ENCODE data around the gene ADGRE2. TPM values are rescaled to one million over a fixed set of nuclear protein-coding genes. Genes with fewer than 3 reads are reported as not detected.

Gene ADGRE2
- total RNA-seq, 1 experiment from 2014 or later: 8.0 TPM

GRCh38 chr19:14817052-14817451 lies 38.7 kb upstream of the ADGRE2 start:
- intact Hi-C loops (cut with micrococcal nuclease): no loop called here
- DNase-seq (ENCODE audit: unreplicated experiment): no peak
- H3K27ac Mint-ChIP-seq (ENCODE audit: low read depth, unreplicated experiment): no peak overlapping the region
- ChIA-PET POLR2A (interaction anchor here (0.5 to 0.7 kb wide), 3 partner anchors 9 to 1076 kb away, joined by 3 read pairs; no protein-coding TSS in a partner anchor), CTCF (interaction anchor here (0.6 kb wide), 1 partner anchor 1229 kb away, joined by 6 read pairs; no protein-coding TSS in a partner anchor)
- no peaks in the 10 kb centered on the region for H3K9me3 Mint-ChIP-seq (ENCODE audit: unreplicated experiment)
- TF ChIP-seq, protein P1, sequence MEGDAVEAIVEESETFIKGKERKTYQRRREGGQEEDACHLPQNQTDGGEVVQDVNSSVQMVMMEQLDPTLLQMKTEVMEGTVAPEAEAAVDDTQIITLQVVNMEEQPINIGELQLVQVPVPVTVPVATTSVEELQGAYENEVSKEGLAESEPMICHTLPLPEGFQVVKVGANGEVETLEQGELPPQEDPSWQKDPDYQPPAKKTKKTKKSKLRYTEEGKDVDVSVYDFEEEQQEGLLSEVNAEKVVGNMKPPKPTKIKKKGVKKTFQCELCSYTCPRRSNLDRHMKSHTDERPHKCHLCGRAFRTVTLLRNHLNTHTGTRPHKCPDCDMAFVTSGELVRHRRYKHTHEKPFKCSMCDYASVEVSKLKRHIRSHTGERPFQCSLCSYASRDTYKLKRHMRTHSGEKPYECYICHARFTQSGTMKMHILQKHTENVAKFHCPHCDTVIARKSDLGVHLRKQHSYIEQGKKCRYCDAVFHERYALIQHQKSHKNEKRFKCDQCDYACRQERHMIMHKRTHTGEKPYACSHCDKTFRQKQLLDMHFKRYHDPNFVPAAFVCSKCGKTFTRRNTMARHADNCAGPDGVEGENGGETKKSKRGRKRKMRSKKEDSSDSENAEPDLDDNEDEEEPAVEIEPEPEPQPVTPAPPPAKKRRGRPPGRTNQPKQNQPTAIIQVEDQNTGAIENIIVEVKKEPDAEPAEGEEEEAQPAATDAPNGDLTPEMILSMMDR (IDR thresholded peaks at IDR 0.05; ENCODE audit: unreplicated experiment): no peak
- H3K4me3 Mint-ChIP-seq (ENCODE audit: unreplicated experiment): no peak overlapping the region
- H3K4me1 Mint-ChIP-seq (ENCODE audit: insufficient read depth, unreplicated experiment): peaks cover 5% of the 10 kb centered on the region
- BruUV-seq (replicated peaks): no TSS peak
- no peaks in the 10 kb centered on the region for H3K36me3 Mint-ChIP-seq (ENCODE audit: insufficient read depth, unreplicated experiment)
- no peaks in the 10 kb centered on the region for H3K27me3 Mint-ChIP-seq (ENCODE audit: insufficient read depth, unreplicated experiment)

DNA sequence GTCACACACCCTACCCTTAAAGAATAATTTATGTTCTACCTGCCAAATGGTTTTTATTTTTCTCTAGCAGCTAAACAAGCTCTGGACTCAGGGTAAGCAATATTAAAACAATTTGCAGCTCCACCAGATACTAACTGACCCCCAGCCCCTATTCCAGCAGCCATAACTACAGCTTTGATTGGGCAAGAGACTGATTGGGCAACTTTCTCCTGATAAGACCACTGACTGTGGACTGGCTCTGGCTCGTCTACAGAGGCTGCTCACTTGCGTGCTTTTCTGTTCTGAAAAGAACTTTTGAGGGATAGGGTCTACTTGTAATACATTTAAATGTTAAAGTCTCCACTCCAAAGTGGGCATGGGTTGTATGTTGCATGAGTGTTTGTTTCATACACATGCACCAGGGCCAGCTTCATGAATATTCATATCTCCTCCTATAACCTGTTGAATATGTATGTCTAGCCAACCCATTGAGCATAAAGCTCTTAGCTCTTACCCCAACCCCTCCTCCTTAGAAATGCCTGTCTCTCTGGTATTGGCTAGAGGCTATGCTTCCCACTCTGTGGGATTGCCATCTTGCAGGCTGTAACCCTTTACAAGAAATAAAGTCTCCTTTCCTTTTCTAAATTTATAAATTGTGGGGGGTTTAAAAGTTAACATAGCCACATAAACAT lies 36.8 kb upstream of the ADGRE2 start:
- Mint-ChIP-seq H3K27me3 (ENCODE audit: insufficient read depth, unreplicated experiment) (no peaks in the 10 kb centered on the region), H3K9me3 (ENCODE audit: unreplicated experiment) (no peaks in the 10 kb centered on the region), H3K27ac (ENCODE audit: low read depth, unreplicated experiment) (no peak overlapping the region), H3K4me1 (ENCODE audit: insufficient read depth, unreplicated experiment) (no peaks in the 10 kb centered on the region), H3K36me3 (ENCODE audit: insufficient read depth, unreplicated experiment) (no peaks in the 10 kb centered on the region), H3K4me3 (ENCODE audit: unreplicated experiment) (no peak overlapping the region)
- no peak for DNase-seq (ENCODE audit: unreplicated experiment)
- ChIA-PET CTCF (no interaction called here), POLR2A (no interaction called here)
- no TSS peak for BruUV-seq (replicated peaks)
- intact Hi-C loops (cut with micrococcal nuclease): no loop called here
- TF ChIP-seq, protein P1 (IDR thresholded peaks at IDR 0.05; ENCODE audit: unreplicated experiment): no peak

GRCh38 chr19:14809272-14810057 lies 31.1 kb upstream of the ADGRE2 start:
- intact Hi-C loops (cut with micrococcal nuclease): no loop called here
- Mint-ChIP-seq H3K36me3 (ENCODE audit: insufficient read depth, unreplicated experiment) (no peaks in the 10 kb centered on the region), H3K27ac (ENCODE audit: low read depth, unreplicated experiment) (no peak overlapping the region), H3K27me3 (ENCODE audit: insufficient read depth, unreplicated experiment) (no peaks in the 10 kb centered on the region), H3K9me3 (ENCODE audit: unreplicated experiment) (no peaks in the 10 kb centered on the region), H3K4me1 (ENCODE audit: insufficient read depth, unreplicated experiment) (peaks cover 6% of the 10 kb centered on the region), H3K4me3 (ENCODE audit: unreplicated experiment) (no peak overlapping the region)
- TF ChIP-seq, protein P1 (IDR thresholded peaks at IDR 0.05; ENCODE audit: unreplicated experiment): no peak
- DNase-seq (ENCODE audit: unreplicated experiment): no peak
- POLR2A ChIA-PET: no interaction called here
- CTCF ChIA-PET: no interaction called here
- no TSS peak for BruUV-seq (replicated peaks)

DNA sequence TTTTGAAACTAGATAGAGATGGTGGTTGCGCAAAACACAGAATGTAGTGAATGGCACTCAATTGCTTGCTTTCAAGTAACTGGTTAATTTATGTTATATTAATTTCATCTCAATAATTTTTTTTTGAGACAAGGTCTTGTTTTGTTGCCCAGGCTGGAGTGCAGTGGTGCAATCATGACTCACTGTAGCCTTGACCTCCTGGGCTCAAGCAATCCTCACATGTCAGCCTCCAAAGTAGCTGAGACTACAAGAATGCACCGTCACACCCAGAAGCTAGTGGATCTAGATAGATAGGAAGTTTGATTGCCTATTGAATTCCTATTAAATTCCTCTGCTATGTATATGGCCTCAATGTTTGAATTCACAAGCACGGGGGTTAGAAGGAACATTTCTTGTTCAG lies 26.4 kb upstream of the ADGRE2 start:
- no peaks in the 10 kb centered on the region for H3K27me3 Mint-ChIP-seq (ENCODE audit: insufficient read depth, unreplicated experiment)
- no peaks in the 10 kb centered on the region for H3K36me3 Mint-ChIP-seq (ENCODE audit: insufficient read depth, unreplicated experiment)
- POLR2A ChIA-PET: interaction anchor here (1.2 kb wide), 1 partner anchor 9 kb away, joined by 3 read pairs; no protein-coding TSS in a partner anchor
- H3K27ac Mint-ChIP-seq (ENCODE audit: low read depth, unreplicated experiment): no peak overlapping the region
- TF ChIP-seq, protein P1 (IDR thresholded peaks at IDR 0.05; ENCODE audit: unreplicated experiment): no peak
- DNase-seq (ENCODE audit: unreplicated experiment): no peak
- intact Hi-C loops (cut with micrococcal nuclease): no loop called here
- no peak overlapping the region for H3K4me3 Mint-ChIP-seq (ENCODE audit: unreplicated experiment)
- CTCF ChIA-PET: interaction anchor here (0.8 kb wide), 1 partner anchor 18 kb away, joined by 3 read pairs; no protein-coding TSS in a partner anchor
- H3K9me3 Mint-ChIP-seq (ENCODE audit: unreplicated experiment): peaks cover 6% of the 10 kb centered on the region
- no TSS peak for BruUV-seq (replicated peaks)
- peaks cover 6% of the 10 kb centered on the region for H3K4me1 Mint-ChIP-seq (ENCODE audit: insufficient read depth, unreplicated experiment)
